Fibroblast of skin of right quadriceps (primary cell): ENCODE data around the gene GNG12.
A peak's percentile ranks its signal among the peaks of the same experiment; 100 is the strongest.
"Not testable (repeated sequence)": the region's sequence is repeated elsewhere in the genome, so short reads cannot be mapped to it uniquely, and the experiment has no call there.

Experiments
- DNase-seq: peaks from one replicate; pipeline ENCODE4 v3.0.0-alpha.2; 2013

Gene GNG12

GRCh38 chr1:67749844-67750690, 83.2 kb downstream of the GNG12 start:
- peak; percentile 94 for DNase-seq

- no peak for DNase-seq
These were observed 83.9 kb downstream of the GNG12 start for GRCh38 chr1:67749263-67749843.

- DNase-seq = peak; percentile 80
These were observed 84.6 kb downstream of the GNG12 start for GRCh38 chr1:67748630-67749029.

- peak; percentile 57 for DNase-seq
These were observed 85.4 kb downstream of the GNG12 start for GRCh38 chr1:67747671-67748546.

GRCh38 chr1:67745875-67746698, 87.2 kb downstream of the GNG12 start:
- DNase-seq = no peak

- DNase-seq = no peak
These were observed 90.1 kb downstream of the GNG12 start for GRCh38 chr1:67743072-67743725.

- DNase-seq = no peak
These were observed 91.5 kb downstream of the GNG12 start for GRCh38 chr1:67741736-67742135.

- no peak for DNase-seq
These were observed 92.1 kb downstream of the GNG12 start for GRCh38 chr1:67741121-67741520.

GRCh38 chr1:67740543-67740942, 92.7 kb downstream of the GNG12 start:
- DNase-seq = no peak

- no peak for DNase-seq
These were observed 93.9 kb downstream of the GNG12 start for GRCh38 chr1:67739361-67739760.

- DNase-seq = no peak
These were observed 94.9 kb downstream of the GNG12 start for GRCh38 chr1:67738401-67738800.

GRCh38 chr1:67737875-67738274, 95.4 kb downstream of the GNG12 start:
- DNase-seq = no peak

- no peak for DNase-seq
These were observed 96.5 kb downstream of the GNG12 start for GRCh38 chr1:67736750-67737149.

- peak; percentile 93 for DNase-seq
These were observed 97.2 kb downstream of the GNG12 start for GRCh38 chr1:67735806-67736627.

- DNase-seq = no peak
These were observed 98.1 kb downstream of the GNG12 start for GRCh38 chr1:67735206-67735605.

- DNase-seq = no peak
These were observed 99.0 kb downstream of the GNG12 start for GRCh38 chr1:67734323-67734690.

GRCh38 chr1:67733681-67734322, 99.5 kb downstream of the GNG12 start:
- no peak for DNase-seq

- DNase-seq = no peak
These were observed 100.5 kb downstream of the GNG12 start for GRCh38 chr1:67732750-67733151.

GRCh38 chr1:67731322-67731721, 101.9 kb downstream of the GNG12 start:
- DNase-seq = no peak

- DNase-seq = not testable (repeated sequence)
These were observed 103.0 kb downstream of the GNG12 start for GRCh38 chr1:67730312-67730711.

- no peak for DNase-seq
These were observed 103.4 kb downstream of the GNG12 start for GRCh38 chr1:67729872-67730271.
